ENCODE results near the gene NPIPB12. TPM values are rescaled to one million over a fixed set of nuclear protein-coding genes. Genes with fewer than 3 reads are reported as not detected.
"Not testable (repeated sequence)": the region's sequence is repeated elsewhere in the genome, so short reads cannot be mapped to it uniquely, and the experiment has no call there.

Gene NPIPB12
- total RNA-seq, 2 experiments from 2014 or later, result 42.1 to 47.3 TPM

- H3K4me1 Mint-ChIP-seq (ENCODE audit: low read depth); H3K36me3 Mint-ChIP-seq (ENCODE audit: low read depth); H3K27me3 Mint-ChIP-seq (ENCODE audit: low read depth); H3K27ac Mint-ChIP-seq; H3K9me3 Mint-ChIP-seq; intact Hi-C loops (cut with micrococcal nuclease); DNase-seq; CTCF ChIA-PET; H3K4me3 Mint-ChIP-seq: not testable (repeated sequence)
These were observed 51.9 kb downstream of the NPIPB12 start, which contains the start of the genes BOLA2 and SLX1B for GRCh38 chr16:29454269-29454668. Gene BOLA2 (minus strand): TSS chr16:29454351. CDS start chr16:29454253, 98 bp downstream. Gene SLX1B (plus strand): TSS chr16:29454533.

- DNase-seq; H3K4me3 Mint-ChIP-seq; H3K9me3 Mint-ChIP-seq; H3K36me3 Mint-ChIP-seq (ENCODE audit: low read depth); H3K27me3 Mint-ChIP-seq (ENCODE audit: low read depth); CTCF ChIA-PET; H3K4me1 Mint-ChIP-seq (ENCODE audit: low read depth); H3K27ac Mint-ChIP-seq; intact Hi-C loops (cut with micrococcal nuclease): not testable (repeated sequence)
These were observed 52.5 kb downstream of the NPIPB12 start for GRCh38 chr16:29453754-29454153.

Other genes starting within 250 kb of the NPIPB12 start
- 1 to 10 TPM; 1.2 TPM for gene NPIPB11, start 99.7 kb downstream of the NPIPB12 start, total RNA-seq
- 10 to 100 TPM; 11.9 to 12.4 TPM for gene BOLA2, start 52.1 kb downstream of the NPIPB12 start, total RNA-seq
- 10 to 100 TPM; 73.2 to 84.2 TPM for gene SLX1B, start 51.9 kb downstream of the NPIPB12 start, total RNA-seq
- 1 to 10 TPM in 1 of 2 experiments, under 1 TPM in 1; 0.91 to 1.8 TPM for gene SULT1A4, start 46.5 kb downstream of the NPIPB12 start, total RNA-seq
- gene SPN, start 156.8 kb upstream of the NPIPB12 start, total RNA-seq, result 10 to 100 TPM; 51.9 to 53.2 TPM
- 1 to 10 TPM; 8.3 to 9.2 TPM for gene QPRT, start 172.8 kb upstream of the NPIPB12 start, total RNA-seq
- 10 to 100 TPM; 11.4 to 12.1 TPM for gene C16orf54, start 239.6 kb upstream of the NPIPB12 start, total RNA-seq